ACHN (cell line): Measurements from ENCODE around the gene NRCAM.
"Not testable (repeated sequence)": the region's sequence is repeated elsewhere in the genome, so short reads cannot be mapped to it uniquely, and the experiment has no call there.

Source experiments
- DNase-seq: peaks from one replicate; pipeline ENCODE4 v3.0.0-alpha.2; 2015
- in situ Hi-C: cut with HindIII; loops from 2 replicates; pipeline ENCODE4 v1.10.0; 2017; ENCODE audit warnings: low sequenced_read_pairs, low pct_ligation_motif_present, low pct_unique_long_range_greater_than_20kb

NRCAM gene

DNA sequence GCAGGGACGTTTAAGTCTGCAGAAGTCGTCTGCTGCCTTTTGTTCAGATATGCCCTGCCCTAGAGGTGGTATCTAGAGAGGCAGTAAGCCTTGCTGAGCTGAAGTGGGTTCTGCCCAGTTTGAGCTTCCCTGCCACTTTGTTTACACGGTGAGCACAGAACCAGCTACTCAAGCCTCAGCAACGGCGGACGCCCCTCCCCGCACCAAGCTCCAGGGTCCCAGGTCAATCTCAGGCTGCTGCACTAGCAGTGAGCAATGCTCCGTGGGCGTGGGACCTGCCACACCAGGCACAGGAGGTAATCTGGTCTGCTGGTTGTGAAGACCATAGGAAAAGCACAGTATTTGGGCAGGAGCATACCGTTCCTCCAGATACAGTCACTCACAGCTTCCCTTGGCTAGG lies 178.0 kb downstream of the NRCAM start:
- in situ Hi-C loops, result no loop called here

GRCh38 chr7:108274447-108274846 lies 181.8 kb downstream of the NRCAM start:
- in situ Hi-C loops, DNase-seq: not testable (repeated sequence)

More for the DNA sequence above, 178.0 kb downstream of the NRCAM start:
- no peak for DNase-seq

- DNase-seq, in situ Hi-C loops: not testable (repeated sequence)
Measured at GRCh38 chr7:108272891-108273290, 183.3 kb downstream of the NRCAM start.

GRCh38 chr7:108270385-108271015 lies 185.7 kb downstream of the NRCAM start:
- no peak for DNase-seq
- in situ Hi-C loops, result no loop called here

DNA sequence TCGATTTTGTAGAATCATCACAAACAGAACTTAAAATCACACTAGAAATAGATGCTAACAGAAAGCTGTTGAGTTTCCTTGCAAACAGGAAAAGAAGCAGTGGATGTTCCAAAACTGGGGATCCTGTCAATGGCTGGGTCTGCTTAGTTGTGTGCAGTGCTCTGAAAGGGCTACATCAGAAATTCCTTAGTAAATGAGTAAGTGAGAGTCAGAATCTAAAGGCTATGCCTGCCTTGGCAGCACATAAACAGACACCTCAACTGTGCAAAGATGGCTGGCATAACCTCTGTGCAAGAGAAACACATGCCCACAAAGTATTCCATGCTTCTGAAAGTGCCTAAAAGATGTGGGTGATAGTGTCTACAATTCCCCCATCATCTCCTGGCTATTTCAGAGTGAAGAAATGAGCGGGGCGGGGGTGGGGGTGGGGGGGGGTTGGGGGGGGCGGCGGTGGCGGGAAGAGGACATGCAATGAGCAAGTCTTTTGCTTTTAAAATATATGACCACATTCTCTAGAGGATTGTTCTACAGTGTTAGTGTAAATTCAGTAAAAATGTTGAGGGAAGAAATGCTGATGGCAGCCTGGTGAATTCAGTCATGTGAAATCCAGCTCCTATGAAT lies 187.9 kb downstream of the NRCAM start:
- in situ Hi-C loops, result no loop called here
- peak; percentile 67 for DNase-seq

DNA sequence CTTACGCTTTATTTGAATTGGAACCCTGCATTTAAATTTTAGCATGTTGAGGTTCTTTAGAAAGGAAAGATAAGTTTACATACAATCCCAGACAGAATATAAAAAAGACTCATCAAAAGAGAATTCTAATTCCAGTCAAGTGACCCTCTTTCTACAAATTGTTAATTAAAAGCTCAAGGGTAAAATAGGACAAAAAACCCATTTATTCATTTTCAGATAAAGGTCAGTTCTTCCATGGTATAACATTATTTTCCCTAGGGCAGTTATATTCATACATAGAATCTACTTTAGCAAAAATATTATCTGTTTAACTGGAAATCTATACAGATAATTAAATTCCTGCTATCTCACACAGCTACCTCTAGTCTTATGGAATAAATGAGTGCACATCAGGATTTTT lies 188.6 kb downstream of the NRCAM start:
- no peak for DNase-seq
- in situ Hi-C loops, result no loop called here

DNA sequence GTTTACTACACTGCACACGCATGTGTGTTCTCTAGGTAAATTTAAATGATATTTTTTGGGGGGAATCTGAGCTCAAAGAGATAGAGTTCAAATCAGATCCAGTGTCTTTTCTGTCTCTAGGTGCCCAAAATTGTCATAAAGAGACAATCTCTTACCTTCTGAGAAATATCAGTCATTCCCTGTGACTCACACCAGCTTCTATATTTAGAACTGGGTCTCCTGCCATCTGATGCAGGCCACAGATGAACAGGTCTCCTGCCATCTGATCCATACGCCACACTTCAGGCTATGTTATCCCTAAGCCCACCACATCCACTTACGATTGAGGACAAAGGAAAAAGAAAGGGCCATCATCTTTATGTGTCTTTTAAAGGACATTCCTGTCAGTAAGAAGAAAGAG lies 189.7 kb downstream of the NRCAM start:
- in situ Hi-C loops, result no loop called here
- no peak for DNase-seq

- DNase-seq, result no peak
- in situ Hi-C loops, result no loop called here
Measured at GRCh38 chr7:108266035-108266434, 190.2 kb downstream of the NRCAM start.

DNA sequence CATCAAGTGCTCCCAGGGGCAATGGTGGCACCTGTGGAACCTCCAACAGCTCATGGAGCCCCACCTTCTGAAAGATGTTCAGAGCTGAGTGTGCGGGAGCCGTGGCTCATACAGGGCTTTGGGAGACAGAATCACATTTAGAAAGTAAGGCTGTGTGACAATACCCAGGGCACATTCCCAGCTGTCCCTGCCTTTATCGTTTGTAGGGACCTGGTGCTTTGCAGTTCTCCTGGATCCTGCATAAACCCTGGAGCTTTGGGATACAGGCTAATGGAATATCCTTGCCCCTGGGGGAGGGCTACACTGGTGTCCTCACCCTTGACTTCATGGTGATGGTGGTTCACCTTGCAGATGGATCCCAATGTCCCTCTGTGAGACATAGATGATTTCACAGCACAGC lies 191.2 kb downstream of the NRCAM start:
- in situ Hi-C loops, result no loop called here
- no peak for DNase-seq

DNA sequence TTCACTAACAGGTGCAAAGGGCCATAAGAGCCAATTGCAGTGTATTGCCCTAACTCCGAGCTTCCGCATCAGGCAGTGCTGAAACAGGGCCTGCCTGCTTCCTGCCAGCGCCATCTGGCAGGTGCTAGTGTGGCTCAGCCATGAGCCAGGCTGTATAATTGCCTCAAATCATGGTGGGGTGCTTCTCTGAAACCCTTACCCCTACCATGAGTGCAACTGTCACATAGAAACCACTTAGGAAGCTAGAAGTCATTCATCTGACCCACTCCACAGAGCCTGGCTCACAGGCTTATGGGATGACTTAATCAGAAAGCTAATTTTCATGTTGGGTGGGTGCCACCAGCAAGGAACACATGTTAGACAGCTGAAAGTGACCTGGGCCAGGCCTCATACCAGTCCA lies 192.8 kb downstream of the NRCAM start:
- DNase-seq, result no peak
- in situ Hi-C loops, result no loop called here

- no peak for DNase-seq
- in situ Hi-C loops, result no loop called here
Measured at GRCh38 chr7:108261560-108262255, 194.5 kb downstream of the NRCAM start.

- in situ Hi-C loops, result not testable (repeated sequence)
Measured at GRCh38 chr7:108259447-108259846, 196.8 kb downstream of the NRCAM start.

GRCh38 chr7:108257954-108258353 lies 198.3 kb downstream of the NRCAM start:
- no peak for DNase-seq
- in situ Hi-C loops, result no loop called here

More at GRCh38 chr7:108259447-108259846, 196.8 kb downstream of the NRCAM start:
- not testable (repeated sequence) for DNase-seq

- DNase-seq, result no peak
- in situ Hi-C loops, result no loop called here
Measured at GRCh38 chr7:108254259-108254658, 202.0 kb downstream of the NRCAM start.

- in situ Hi-C loops, result no loop called here
- DNase-seq, result peak; percentile 86
Measured at GRCh38 chr7:108253275-108254044, 202.8 kb downstream of the NRCAM start.

DNA sequence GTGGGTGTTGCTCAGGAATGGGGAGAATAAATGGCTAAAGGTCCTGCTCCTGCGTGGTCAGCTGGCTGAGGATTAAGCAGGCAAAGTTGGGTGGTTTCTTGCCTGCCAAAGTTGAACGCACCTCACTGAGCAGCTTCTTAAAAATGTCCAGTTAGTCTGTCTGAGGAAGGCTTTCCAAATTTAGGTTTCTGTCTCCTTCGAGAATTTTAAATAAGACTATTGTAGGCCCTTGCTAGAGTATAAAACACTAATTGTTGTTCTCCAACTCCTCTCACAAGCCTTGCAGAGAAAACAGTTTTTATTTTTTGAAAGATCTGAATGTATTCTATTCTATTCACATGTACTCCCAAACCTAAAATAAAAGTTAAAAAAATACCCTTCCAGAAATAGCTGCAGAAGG lies 204.1 kb downstream of the NRCAM start:
- in situ Hi-C loops, result no loop called here
- DNase-seq, result no peak

GRCh38 chr7:108251700-108252099 lies 204.5 kb downstream of the NRCAM start:
- in situ Hi-C loops, result no loop called here
- DNase-seq, result no peak

- in situ Hi-C loops, result no loop called here
- no peak for DNase-seq
Measured at GRCh38 chr7:108249453-108249852, 206.8 kb downstream of the NRCAM start.

DNA sequence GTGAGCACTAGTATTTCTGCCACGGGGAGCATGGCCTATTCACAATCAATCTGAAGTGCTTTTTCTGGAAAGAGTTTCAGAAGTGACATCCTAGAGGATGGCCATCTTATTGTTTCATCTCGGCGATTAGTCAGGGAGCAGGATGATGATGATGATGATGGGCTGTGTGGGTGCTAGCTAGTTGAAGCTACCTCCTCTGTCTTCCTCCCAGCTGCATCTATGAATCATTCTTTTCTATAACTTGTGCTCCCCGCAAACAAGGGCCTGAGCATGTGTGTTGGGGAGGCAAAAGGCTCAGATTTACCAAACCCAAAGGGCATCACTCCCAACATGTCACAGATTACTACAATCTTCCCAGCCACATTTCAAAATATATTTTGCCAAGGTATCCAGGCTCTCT lies 207.4 kb downstream of the NRCAM start:
- no peak for DNase-seq
- in situ Hi-C loops, result no loop called here
